HEK293T (cell line): ENCODE results near the gene PSME2.

Experiments used
- CTCF ChIA-PET: fragments of 350-600 bp; formaldehyde crosslinking; extraction: SDS; loops from one replicate; lab custom pipeline; 2021; ENCODE audit warnings: antibody characterized with exemption, inconsistent platforms; lab: Yijun Ruan, JAX
- POLR2A ChIA-PET: fragments of 350-600 bp; formaldehyde crosslinking; extraction: SDS; loops from one replicate; lab custom pipeline; 2020; ENCODE audit warnings: antibody characterized with exemption, inconsistent platforms; lab: Yijun Ruan, JAX
- DNase-seq: peaks from one replicate; pipeline ENCODE4 v3.0.0; 2012; ENCODE audit warnings: mixed read lengths; ENCODE audit errors: extremely low spot score
- ARNT ChIP-seq: fragments of 450-650 bp; IDR thresholded peaks from 2 replicates; pipeline ENCODE4 v1.6.1; 2017; ENCODE audit warnings: mild to moderate bottlenecking
- BHLHE40 ChIP-seq: fragments of 450-650 bp; IDR thresholded peaks from 2 replicates; pipeline ENCODE4 v1.6.1; 2016; ENCODE audit warnings: mild to moderate bottlenecking, moderate library complexity, borderline replicate concordance
- CTBP1 ChIP-seq: fragments of 450-650 bp; IDR thresholded peaks from 2 replicates; pipeline ENCODE4 v1.6.1; 2016; ENCODE audit warnings: borderline replicate concordance
- ELF4 ChIP-seq: fragments of 450-650 bp; IDR thresholded peaks from 2 replicates; pipeline ENCODE4 v1.6.1; 2017; ENCODE audit warnings: antibody characterized with exemption
- FOXA1 ChIP-seq: fragments of 450-650 bp; IDR thresholded peaks from 2 replicates; pipeline ENCODE4 v1.6.1; 2016; ENCODE audit warnings: mild to moderate bottlenecking
- FOXK2 ChIP-seq: fragments of 450-650 bp; IDR thresholded peaks from 2 replicates; pipeline ENCODE4 v1.6.1; 2016; ENCODE audit warnings: mild to moderate bottlenecking
- FOXM1 ChIP-seq: fragments of 450-650 bp; IDR thresholded peaks from 2 replicates; pipeline ENCODE4 v1.6.1; 2017; ENCODE audit warnings: mild to moderate bottlenecking, borderline replicate concordance
- HDGF ChIP-seq: fragments of 450-650 bp; IDR thresholded peaks from 2 replicates; pipeline ENCODE4 v1.6.1; 2017; ENCODE audit warnings: antibody characterized with exemption, borderline replicate concordance
- L3MBTL2 ChIP-seq: fragments of 450-650 bp; conservative IDR thresholded peaks from 2 replicates; pipeline ENCODE4 v1.6.1; 2016; ENCODE audit warnings: mild to moderate bottlenecking
- LEF1 ChIP-seq: fragments of 450-650 bp; IDR thresholded peaks from 2 replicates; pipeline ENCODE4 v1.6.1; 2017; ENCODE audit warnings: mild to moderate bottlenecking, borderline replicate concordance
- NFRKB ChIP-seq: fragments of 450-650 bp; IDR thresholded peaks from 2 replicates; pipeline ENCODE4 v1.6.1; 2016; ENCODE audit warnings: mild to moderate bottlenecking, moderate library complexity
- SP1 ChIP-seq: fragments of 450-650 bp; IDR thresholded peaks from 2 replicates; pipeline ENCODE4 v1.6.1; 2017
- SUZ12 ChIP-seq: fragments of 450-650 bp; IDR thresholded peaks from 2 replicates; pipeline ENCODE4 v1.6.1; 2016; ENCODE audit warnings: mild to moderate bottlenecking
- TARDBP ChIP-seq: fragments of 450-650 bp; IDR thresholded peaks from 2 replicates; pipeline ENCODE4 v1.6.1; 2016
- ZNF384 ChIP-seq: fragments of 450-650 bp; IDR thresholded peaks from 2 replicates; pipeline ENCODE4 v1.6.1; 2016
- TF ChIP-seq, protein P1 (sequence below): fragments of 450-650 bp; IDR thresholded peaks from 2 replicates; pipeline ENCODE4 v1.6.1; 2016

Gene PSME2

DNA sequence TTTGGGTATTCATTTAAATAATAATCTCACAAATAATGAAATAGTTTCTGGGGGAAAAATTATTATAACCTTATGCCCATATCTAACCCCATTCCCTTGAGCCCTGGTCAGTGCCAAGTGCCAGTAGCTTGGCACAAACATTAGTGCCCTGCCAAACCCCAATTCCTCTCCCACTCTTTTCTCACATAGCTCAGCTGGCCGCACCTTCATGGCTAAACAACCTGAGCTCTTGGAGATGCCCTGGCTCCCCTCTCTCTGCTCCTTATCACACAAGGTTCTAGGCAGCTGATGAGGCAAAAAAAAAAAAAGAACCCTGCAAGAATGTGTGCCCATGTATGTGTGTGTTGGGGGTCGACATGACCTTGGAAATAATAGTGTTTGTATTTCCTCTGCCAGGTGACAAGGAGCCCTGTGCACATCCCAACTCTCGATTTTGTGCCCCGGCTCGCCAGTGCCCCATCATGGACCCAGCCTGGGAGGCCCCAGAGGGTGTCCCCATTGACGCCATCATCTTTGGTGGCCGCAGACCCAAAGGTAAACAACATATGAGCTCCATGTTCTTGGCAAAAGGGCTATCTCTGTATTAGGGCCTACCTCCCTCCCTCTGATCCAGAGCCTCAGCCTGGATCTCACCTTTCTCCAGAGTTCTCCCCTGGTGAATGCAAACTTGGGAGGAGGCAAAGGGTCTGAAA, 43.9 kb downstream of the PSME2 start:
- TF ChIP-seq ZNF384 (no peak), FOXA1 (no peak), TARDBP (no peak), CTBP1 (no peak), SUZ12 (no peak), LEF1 (no peak)
- DNase-seq: no peak
- ChIA-PET POLR2A (interaction anchor here (2.2 to 9.8 kb wide), 3 partner anchors 8 to 33 kb away, joined by 5 to 162 read pairs (median 13); partner anchors contain the start of genes DCAF11, NRL, PCK2 and PSME1), CTCF (no interaction called here)

DNA sequence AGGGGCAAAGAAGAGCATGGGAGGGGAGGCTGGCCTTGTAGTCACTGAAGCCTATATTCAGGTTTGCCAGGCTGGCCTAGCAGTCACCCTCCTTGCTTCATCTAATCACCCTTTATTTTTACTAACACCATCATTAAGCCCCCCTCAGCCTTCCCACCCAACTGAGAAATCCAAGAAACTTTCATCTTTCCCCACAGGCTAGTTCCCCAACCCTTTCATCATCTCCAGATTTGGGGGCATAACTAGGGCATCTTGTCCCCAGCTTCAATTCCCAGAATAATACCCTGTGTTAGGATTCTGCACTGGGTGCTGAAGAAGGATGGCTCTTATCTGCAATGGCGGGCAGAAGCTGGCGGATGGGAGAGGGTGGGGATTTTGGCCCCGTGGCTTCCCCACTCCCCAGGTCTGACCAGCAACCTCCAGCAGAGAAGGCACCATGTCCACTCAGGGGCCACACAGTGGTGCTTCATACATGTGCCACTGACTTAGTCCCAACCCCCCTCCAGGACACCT, 45.4 kb downstream of the PSME2 start:
- POLR2A ChIA-PET: interaction anchor here (1.6 to 3.1 kb wide), 3 partner anchors 13 to 35 kb away, joined by 5 to 13 read pairs (median 5); partner anchors contain the start of genes DCAF11, NRL and PSME1
- CTCF ChIA-PET: no interaction called here
- DNase-seq: no peak
- TF ChIP-seq TARDBP: no peak
- TF ChIP-seq HDGF: no peak
- no peak for TF ChIP-seq SP1
- TF ChIP-seq FOXA1: no peak
- no peak for TF ChIP-seq NFRKB
- TF ChIP-seq LEF1: no peak

DNA sequence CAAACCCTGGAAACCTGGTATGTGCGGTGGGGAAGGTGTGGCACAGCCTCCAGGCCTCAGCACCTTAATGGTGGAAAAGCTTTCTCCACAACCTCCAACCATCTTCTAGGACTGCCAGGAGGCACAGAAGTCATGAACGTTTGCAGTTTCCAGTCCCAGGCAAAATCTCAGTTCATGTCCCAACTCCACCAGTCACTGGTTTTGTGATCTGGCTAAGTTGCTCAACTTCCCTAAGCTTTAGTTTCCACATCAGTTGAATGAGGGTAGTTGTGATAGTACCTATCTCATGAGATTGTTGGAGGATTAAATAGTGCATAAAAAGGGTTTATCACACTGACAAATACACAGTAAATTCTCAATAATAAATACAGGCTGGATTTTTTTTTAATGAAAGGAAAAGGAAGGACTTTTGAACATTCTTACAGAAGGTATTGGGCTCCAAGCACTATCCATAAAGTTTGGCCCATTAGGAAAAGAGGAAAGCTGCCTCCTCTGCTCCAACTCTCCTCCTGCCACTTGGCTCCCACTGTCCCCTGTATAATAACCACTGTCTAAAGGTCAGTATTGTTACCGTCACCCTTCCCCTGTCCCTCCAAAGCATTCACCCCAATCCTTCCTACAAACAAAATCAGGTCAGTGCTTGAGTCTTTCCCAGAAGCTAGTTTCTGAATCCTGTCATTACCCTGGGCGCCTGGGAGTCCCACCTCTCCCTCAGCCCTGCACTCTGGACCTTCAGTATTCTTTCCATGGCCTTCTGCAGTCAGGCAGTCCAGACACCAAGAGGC, 46.0 kb downstream of the PSME2 start:
- ChIA-PET POLR2A (interaction anchor here (1.6 to 3.1 kb wide), 3 partner anchors 14 to 35 kb away, joined by 5 to 13 read pairs (median 5); partner anchors contain the start of genes DCAF11, NRL and PSME1), CTCF (no interaction called here)
- DNase-seq: no peak
- no peak for TF ChIP-seq HDGF
- no peak for TF ChIP-seq FOXA1
- TF ChIP-seq L3MBTL2: no peak
- no peak for TF ChIP-seq TARDBP
- TF ChIP-seq ZNF384: no peak
- TF ChIP-seq CTBP1: no peak

DNA sequence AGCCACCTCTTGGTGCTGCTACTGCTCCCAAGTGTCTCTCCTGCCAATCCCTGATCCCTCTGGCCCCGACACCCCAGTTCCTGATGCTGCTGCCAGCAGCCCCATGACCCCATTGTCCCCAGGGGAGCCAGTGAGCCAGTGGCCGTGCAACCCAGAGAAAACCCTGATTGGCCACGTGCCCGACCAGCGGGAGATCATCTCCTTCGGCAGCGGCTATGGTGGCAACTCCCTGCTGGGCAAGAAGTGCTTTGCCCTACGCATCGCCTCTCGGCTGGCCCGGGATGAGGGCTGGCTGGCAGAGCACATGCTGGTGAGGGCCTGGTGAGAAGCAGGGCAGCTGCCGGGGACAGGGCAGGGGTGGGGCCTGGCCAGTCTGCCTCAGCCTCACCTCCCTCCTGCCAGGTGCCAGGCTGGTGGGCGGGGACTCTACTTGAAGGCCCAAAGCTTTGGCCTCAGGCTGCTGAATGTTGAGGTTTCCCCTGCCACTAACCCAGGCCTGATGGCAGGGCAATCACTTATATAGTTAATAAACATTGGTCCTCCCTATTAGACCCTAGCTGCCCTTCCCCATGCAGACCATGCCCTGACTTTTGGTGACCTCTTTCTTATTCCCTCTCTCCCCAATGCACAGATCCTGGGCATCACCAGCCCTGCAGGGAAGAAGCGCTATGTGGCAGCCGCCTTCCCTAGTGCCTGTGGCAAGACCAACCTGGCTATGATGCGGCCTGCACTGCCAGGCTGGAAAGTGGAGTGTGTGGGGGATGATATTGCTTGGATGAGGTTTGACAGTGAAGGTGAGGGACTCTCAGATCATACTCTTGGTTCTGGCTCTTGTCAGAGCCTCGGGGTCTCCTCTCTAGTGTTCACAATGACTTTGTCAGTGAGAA, 47.2 kb downstream of the PSME2 start:
- TF ChIP-seq ZNF384 (no peak), SUZ12 (no peak), ARNT (no peak), LEF1 (no peak), NFRKB (no peak), FOXA1 (no peak), SP1 (no peak), TARDBP (no peak), ELF4 (no peak), FOXM1 (no peak), BHLHE40 (no peak)
- POLR2A ChIA-PET: interaction anchor here (1.4 to 8.8 kb wide), 2 partner anchors 7 to 37 kb away, joined by 3 to 162 read pairs; partner anchors contain the start of gene PSME1
- DNase-seq: no peak
- CTCF ChIA-PET: interaction anchor here (2.3 kb wide), 1 partner anchor 9 kb away, joined by 6 read pairs; no protein-coding TSS in a partner anchor

DNA sequence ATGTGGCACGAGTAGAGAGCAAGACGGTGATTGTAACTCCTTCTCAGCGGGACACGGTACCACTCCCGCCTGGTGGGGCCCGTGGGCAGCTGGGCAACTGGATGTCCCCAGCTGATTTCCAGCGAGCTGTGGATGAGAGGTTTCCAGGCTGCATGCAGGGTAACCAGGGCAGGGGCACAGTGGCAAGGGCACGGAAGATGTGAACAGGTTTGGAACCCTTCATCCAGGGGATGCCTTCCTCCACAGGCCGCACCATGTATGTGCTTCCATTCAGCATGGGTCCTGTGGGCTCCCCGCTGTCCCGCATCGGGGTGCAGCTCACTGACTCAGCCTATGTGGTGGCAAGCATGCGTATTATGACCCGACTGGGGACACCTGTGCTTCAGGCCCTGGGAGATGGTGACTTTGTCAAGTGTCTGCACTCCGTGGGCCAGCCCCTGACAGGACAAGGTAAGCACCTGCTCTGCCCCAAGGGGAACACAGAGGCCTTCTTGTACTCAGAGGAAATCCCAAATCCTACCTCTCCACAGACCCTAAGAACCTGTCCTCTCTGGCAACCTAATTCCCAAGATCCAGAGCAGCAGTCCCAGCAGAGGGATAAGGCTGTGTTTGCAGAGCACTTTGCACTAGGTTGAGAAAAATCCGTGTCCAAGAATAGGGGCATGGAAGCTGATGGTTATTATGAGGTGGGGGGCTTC, 48.0 kb downstream of the PSME2 start:
- DNase-seq: no peak
- POLR2A ChIA-PET: interaction anchor here (1.1 to 8.8 kb wide), 4 partner anchors 8 to 40 kb away, joined by 3 to 162 read pairs (median 6); partner anchors contain the start of genes DCAF11, NRL and PSME1
- no peak for TF ChIP-seq SUZ12
- no peak for TF ChIP-seq LEF1
- TF ChIP-seq ARNT: no peak
- TF ChIP-seq FOXK2: no peak
- TF ChIP-seq SP1: no peak
- TF ChIP-seq TARDBP: no peak
- TF ChIP-seq BHLHE40: no peak
- TF ChIP-seq ZNF384: no peak
- no peak for TF ChIP-seq ELF4
- CTCF ChIA-PET: interaction anchor here (2.3 kb wide), 1 partner anchor 10 kb away, joined by 6 read pairs; no protein-coding TSS in a partner anchor

DNA sequence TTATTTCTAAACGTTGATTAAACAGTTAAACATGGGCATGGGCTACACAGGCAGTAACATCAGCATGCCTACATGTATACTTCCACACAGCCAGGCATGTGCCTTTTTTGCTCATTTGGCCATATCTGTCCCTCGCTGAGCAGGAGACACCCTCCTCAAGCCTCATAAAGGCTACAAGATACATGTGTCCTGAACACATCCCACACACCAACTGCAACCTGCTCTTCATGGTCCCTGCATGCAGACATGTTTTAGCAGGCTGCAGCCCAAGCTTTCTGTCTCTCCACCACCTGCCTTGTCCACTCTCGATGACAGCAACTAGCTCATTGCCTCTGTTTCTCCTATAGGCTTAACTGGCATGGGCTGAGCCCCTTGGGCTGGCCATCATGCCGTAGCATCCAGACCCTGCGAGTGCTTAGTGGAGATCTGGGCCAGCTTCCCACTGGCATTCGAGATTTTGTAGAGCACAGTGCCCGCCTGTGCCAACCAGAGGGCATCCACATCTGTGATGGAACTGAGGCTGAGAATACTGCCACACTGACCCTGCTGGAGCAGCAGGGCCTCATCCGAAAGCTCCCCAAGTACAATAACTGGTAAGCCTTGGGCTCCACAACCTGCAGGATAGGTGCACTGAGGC, 49.7 kb downstream of the PSME2 start:
- no peak for DNase-seq
- CTCF ChIA-PET: interaction anchor here (0.6 to 3.2 kb wide), 4 partner anchors 11 to 64 kb away, joined by 5 to 28 read pairs (median 6); partner anchors contain the start of gene IRF9
- POLR2A ChIA-PET: interaction anchor here (0.6 to 8.8 kb wide), 5 partner anchors 10 to 44 kb away, joined by 3 to 162 read pairs (median 4); no protein-coding TSS in a partner anchor
- TF ChIP-seq CTBP1 (no peak), SUZ12 (no peak), L3MBTL2 (no peak), NFRKB (no peak), FOXM1 (no peak), HDGF (no peak), ELF4 (no peak), ARNT (no peak), BHLHE40 (no peak), TARDBP (no peak), FOXA1 (no peak), SP1 (no peak), LEF1 (no peak), FOXK2 (no peak), ZNF384 (no peak)
- TF ChIP-seq, protein P1, sequence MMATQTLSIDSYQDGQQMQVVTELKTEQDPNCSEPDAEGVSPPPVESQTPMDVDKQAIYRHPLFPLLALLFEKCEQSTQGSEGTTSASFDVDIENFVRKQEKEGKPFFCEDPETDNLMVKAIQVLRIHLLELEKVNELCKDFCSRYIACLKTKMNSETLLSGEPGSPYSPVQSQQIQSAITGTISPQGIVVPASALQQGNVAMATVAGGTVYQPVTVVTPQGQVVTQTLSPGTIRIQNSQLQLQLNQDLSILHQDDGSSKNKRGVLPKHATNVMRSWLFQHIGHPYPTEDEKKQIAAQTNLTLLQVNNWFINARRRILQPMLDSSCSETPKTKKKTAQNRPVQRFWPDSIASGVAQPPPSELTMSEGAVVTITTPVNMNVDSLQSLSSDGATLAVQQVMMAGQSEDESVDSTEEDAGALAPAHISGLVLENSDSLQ: no peak
